A549 (cell line): ENCODE results near the gene ACAD10.

ENCODE experiments used
- CEBPB ChIP-seq, 2 experiments: fragments of >200 bp in 1 of 2; sonication (Bioruptor Twin) in 1 of 2; formaldehyde crosslinking in 1 of 2; IDR thresholded peaks; 2 replicates each; pipeline ENCODE4 v1.6.1; 2012 to 2016
- CTCF ChIP-seq: fragments of >200 bp; sonication (Bioruptor Twin); formaldehyde crosslinking; IDR thresholded peaks from 3 replicates; pipeline ENCODE4 v1.5.1; 2016
- EP300 ChIP-seq, 2 experiments: fragments of >200 bp; sonication (Bioruptor Twin); formaldehyde crosslinking; IDR thresholded peaks; 2 replicates in 1 of 2; 3 replicates in 1 of 2; pipeline ENCODE4 v1.6.1; 2016 to 2017
- ESRRA ChIP-seq: fragments of 150-350 bp; IDR thresholded peaks from 2 replicates; pipeline ENCODE4 v1.6.1; 2014; ENCODE audit warnings: mild to moderate bottlenecking, low read length, borderline replicate concordance
- HDAC2 ChIP-seq: fragments of 200-600 bp; sonication (generic); IDR thresholded peaks from 2 replicates; pipeline ENCODE4 v1.6.1; 2016
- POLR2A ChIP-seq: IDR thresholded peaks from 2 replicates; pipeline ENCODE4 v1.6.1; 2012; ENCODE audit warnings: mild to moderate bottlenecking, low read length
- RCOR1 ChIP-seq: fragments of 150-350 bp; IDR thresholded peaks from 2 replicates; pipeline ENCODE4 v1.6.1; 2014; ENCODE audit warnings: antibody characterized with exemption, low read length, low read depth
- USF2 ChIP-seq: fragments of 450-650 bp; IDR thresholded peaks from 2 replicates; pipeline ENCODE4 v1.6.1; 2014; ENCODE audit warnings: antibody characterized with exemption

GRCh38 chr12:111673503-111673902 is 12.3 kb upstream of the ACAD10 start:
- TF ChIP-seq CTCF (peak; percentile 61), POLR2A (no peak), ESRRA (no peak), USF2 (no peak), CEBPB (IDR thresholded peaks at IDR 0.05) (no peak), EP300 (IDR thresholded peaks at IDR 0.05) (no peak), RCOR1 (no peak), HDAC2 (no peak)
